Natural killer cell (primary cell): ENCODE results near the gene YJEFN3. TPM values are rescaled to one million over a fixed set of nuclear protein-coding genes. Genes with fewer than 3 reads are reported as not detected.
A peak's percentile ranks its signal among the peaks of the same experiment; 100 is the strongest.

ENCODE experiments used
- ATAC-seq, 3 donors: fragments of 150-1000 bp in 2 of 3; fragments of 200-7000 bp in 1 of 3; cut with Tn5 transposase; 1 replicate in 1 of 3; 2 replicates in 2 of 3; pipeline ENCODE4 v1.10.0; 2021; ENCODE audit warnings: mild to moderate bottlenecking in 2 of 3, moderate library complexity in 2 of 3
- DNase-seq, 2 donors: peaks; one replicate each; pipeline versions ENCODE4 v3.0.0 to v3.0.0-alpha.2; 2013 to 2021; ENCODE audit warnings: mixed read lengths in 1 of 2
- H3K27ac ChIP-seq: one replicate; pipeline ENCODE4 v1.5.1; 2013; ENCODE audit warnings: mild to moderate bottlenecking, low read length
- H3K27me3 ChIP-seq: one replicate; pipeline ENCODE4 v1.6.1; 2013; ENCODE audit warnings: low read length; ENCODE audit not compliant: control insufficient read depth, insufficient read depth
- H3K36me3 ChIP-seq: one replicate; pipeline ENCODE4 v1.6.1; 2013; ENCODE audit warnings: low read length; ENCODE audit not compliant: control insufficient read depth, insufficient read depth
- H3K4me1 ChIP-seq: one replicate; pipeline ENCODE4 v1.6.1; 2013; ENCODE audit warnings: low read length; ENCODE audit not compliant: control insufficient read depth, insufficient read depth
- H3K4me3 ChIP-seq: one replicate; pipeline ENCODE4 v1.5.1; 2013; ENCODE audit warnings: low read length
- H3K9me3 ChIP-seq: one replicate; pipeline ENCODE4 v1.6.1; 2013; ENCODE audit warnings: low read length; ENCODE audit not compliant: control insufficient read depth, insufficient read depth
- H3K27ac Mint-ChIP-seq, 2 donors: one replicate each; pipeline ENCODE4 v1.8.0; 2022; ENCODE audit warnings: mild to moderate bottlenecking in 2 of 2, mixed read lengths in 2 of 2, moderate library complexity in 1 of 2
- H3K27me3 Mint-ChIP-seq, 2 donors: one replicate each; pipeline ENCODE4 v1.8.0; 2022; ENCODE audit warnings: low read depth in 2 of 2, mixed read lengths in 2 of 2
- H3K36me3 Mint-ChIP-seq: one replicate; pipeline ENCODE4 v1.8.0; 2022; ENCODE audit warnings: mixed read lengths
- H3K4me1 Mint-ChIP-seq, 2 donors: one replicate each; pipeline ENCODE4 v1.8.0; 2022; ENCODE audit warnings: mixed read lengths in 2 of 2
- H3K4me3 Mint-ChIP-seq: one replicate; pipeline ENCODE4 v1.8.0; 2022; ENCODE audit warnings: mild to moderate bottlenecking, moderate library complexity, mixed read lengths
- H3K9me3 Mint-ChIP-seq, 2 donors: one replicate each; pipeline ENCODE4 v1.8.0; 2022; ENCODE audit warnings: mixed read lengths in 2 of 2
- WGBS: methylation state at CpG from one replicate; pipeline ENCODE4 v1.1.7; 2013; ENCODE audit warnings: missing lambda C conversion rate; ENCODE audit not compliant: insufficient coverage; 5-methylcytosine and 5-hydroxymethylcytosine counted together
- intact Hi-C: fragments of 100-400 bp; cut with micrococcal nuclease; formaldehyde crosslinking; loops from one replicate; pipeline ENCODE4 v1.14.2; 2022
- total RNA-seq, 4 donors: library from RNA; stranded (reverse); fragments of 120-200 nt in 1 of 4; gene quantifications; one replicate each; pipeline versions ENCODE4 v1.2.3 to v1.2.4, GENCODE V29; 2013 to 2022
- TF ChIP-seq, protein P1 (sequence below): fragments of 200-600 bp; IDR thresholded peaks from one replicate; pipeline ENCODE4 v1.8.0; 2022; ENCODE audit warnings: antibody characterized with exemption

Gene YJEFN3
- total RNA-seq, 3 donors from 2014 or later (not counting 1 experiment from before 2014, with no cell fraction given) = 4.0 to 6.0 (median 4.3) TPM

DNA sequence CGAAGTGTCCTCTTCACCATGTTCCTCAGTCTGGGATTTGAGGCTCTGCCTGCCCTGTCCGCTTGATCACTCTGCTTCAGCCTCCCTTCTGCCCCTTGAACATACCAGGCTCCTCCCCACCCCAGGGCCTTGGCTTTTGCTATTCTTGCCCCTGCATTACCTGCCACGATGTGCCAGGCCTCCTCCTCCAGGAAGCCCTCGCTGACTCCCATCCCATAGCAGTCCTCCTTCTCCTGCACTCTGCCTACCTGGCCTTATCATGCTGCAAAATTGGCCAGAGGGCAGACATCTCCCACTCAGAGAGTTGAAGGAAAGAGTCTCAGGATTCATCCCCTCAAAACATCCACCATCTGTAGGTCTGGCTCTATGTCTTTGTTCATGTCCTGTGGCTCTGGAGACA, 2.2 kb downstream of the YJEFN3 start:
- Mint-ChIP-seq H3K4me1 (peaks cover 6 to 22% of the 10 kb centered on the region in 2 donors), H3K27me3 (no peaks in the 10 kb centered on the region), H3K4me3 (peak overlapping the region; percentile 10), H3K27ac (peak overlapping the region in 1 of 2 donors; percentile 53), H3K36me3 (no peaks in the 10 kb centered on the region), H3K9me3 (no peaks in the 10 kb centered on the region)
- WGBS = 90% methylated on average over 4 of the region's 4 CpGs
- intact Hi-C loops = no loop called here
- TF ChIP-seq, protein P1, sequence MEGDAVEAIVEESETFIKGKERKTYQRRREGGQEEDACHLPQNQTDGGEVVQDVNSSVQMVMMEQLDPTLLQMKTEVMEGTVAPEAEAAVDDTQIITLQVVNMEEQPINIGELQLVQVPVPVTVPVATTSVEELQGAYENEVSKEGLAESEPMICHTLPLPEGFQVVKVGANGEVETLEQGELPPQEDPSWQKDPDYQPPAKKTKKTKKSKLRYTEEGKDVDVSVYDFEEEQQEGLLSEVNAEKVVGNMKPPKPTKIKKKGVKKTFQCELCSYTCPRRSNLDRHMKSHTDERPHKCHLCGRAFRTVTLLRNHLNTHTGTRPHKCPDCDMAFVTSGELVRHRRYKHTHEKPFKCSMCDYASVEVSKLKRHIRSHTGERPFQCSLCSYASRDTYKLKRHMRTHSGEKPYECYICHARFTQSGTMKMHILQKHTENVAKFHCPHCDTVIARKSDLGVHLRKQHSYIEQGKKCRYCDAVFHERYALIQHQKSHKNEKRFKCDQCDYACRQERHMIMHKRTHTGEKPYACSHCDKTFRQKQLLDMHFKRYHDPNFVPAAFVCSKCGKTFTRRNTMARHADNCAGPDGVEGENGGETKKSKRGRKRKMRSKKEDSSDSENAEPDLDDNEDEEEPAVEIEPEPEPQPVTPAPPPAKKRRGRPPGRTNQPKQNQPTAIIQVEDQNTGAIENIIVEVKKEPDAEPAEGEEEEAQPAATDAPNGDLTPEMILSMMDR = no peak
- no peak for DNase-seq
- peaks cover 11% of the 10 kb centered on the region for H3K4me1 ChIP-seq
- H3K9me3 ChIP-seq = no peaks in the 10 kb centered on the region
- no peaks in the 10 kb centered on the region for H3K27me3 ChIP-seq
- peaks cover 13% of the 10 kb centered on the region for H3K36me3 ChIP-seq
- ATAC-seq = no peak
- H3K4me3 ChIP-seq = no peak overlapping the region
- no peak overlapping the region for H3K27ac ChIP-seq

DNA sequence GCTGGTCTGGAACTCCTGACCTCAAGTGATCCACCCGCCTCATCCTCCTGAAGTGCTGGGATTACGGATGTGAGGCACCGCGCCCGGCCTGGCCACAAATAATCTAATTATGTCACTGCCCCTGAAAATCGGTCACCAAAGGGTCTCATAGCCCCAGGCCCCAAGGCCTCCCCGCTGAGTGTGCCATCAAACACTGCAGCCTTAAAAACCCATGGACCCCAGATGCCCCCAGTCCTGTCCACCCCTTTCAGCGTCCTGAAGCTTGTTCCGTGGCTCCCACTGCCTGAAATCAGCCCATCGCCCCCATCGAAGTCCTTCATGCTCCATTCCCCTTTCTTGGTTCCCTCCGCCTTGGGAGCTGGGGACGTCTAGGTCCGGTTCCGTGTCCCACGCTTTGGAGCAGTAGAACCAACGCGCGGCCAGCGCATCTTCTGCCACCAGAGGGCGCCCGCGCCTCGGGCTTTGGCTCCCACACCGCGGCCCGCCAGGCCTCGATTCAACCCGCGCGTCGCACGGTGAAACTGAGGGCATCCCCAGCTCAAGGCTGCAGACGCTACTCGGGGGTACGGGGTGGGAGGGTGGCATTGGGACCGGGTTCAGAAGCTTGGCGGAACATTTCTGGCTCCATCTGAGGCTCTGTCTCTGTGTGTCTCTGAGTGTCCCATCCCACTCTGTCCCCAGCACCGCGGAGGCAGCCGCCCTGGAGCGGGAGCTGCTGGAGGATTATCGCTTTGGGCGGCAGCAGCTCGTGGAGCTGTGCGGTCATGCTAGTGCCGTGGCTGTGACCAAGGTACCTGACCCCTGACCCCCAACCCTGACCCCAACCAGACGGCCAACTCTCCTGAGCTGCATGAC, 3.5 kb downstream of the YJEFN3 start:
- TF ChIP-seq, protein P1 = peak; percentile 95
- Mint-ChIP-seq H3K27ac (peak overlapping the region; percentile 58 to 83), H3K4me3 (peak overlapping the region; percentile 25), H3K36me3 (no peaks in the 10 kb centered on the region), H3K4me1 (peaks cover 6 to 20% of the 10 kb centered on the region in 2 donors), H3K9me3 (no peaks in the 10 kb centered on the region), H3K27me3 (peaks cover 0 to 2% of the 10 kb centered on the region in 2 donors)
- Histone ChIP-seq H3K27ac (no peak overlapping the region), H3K9me3 (no peaks in the 10 kb centered on the region), H3K4me3 (no peak overlapping the region), H3K27me3 (no peaks in the 10 kb centered on the region), H3K36me3 (peaks cover 12% of the 10 kb centered on the region), H3K4me1 (peaks cover 11% of the 10 kb centered on the region)
- DNase-seq = peak; percentile 88 to 92
- WGBS = 33% methylated on average over 48 of the region's 48 CpGs
- peak; percentile 83 to 93 (median 86) for ATAC-seq
- intact Hi-C loops = loop anchor here (1.0 kb wide), 2 partner anchors 112 to 427 kb away; no protein-coding TSS in a partner anchor

DNA sequence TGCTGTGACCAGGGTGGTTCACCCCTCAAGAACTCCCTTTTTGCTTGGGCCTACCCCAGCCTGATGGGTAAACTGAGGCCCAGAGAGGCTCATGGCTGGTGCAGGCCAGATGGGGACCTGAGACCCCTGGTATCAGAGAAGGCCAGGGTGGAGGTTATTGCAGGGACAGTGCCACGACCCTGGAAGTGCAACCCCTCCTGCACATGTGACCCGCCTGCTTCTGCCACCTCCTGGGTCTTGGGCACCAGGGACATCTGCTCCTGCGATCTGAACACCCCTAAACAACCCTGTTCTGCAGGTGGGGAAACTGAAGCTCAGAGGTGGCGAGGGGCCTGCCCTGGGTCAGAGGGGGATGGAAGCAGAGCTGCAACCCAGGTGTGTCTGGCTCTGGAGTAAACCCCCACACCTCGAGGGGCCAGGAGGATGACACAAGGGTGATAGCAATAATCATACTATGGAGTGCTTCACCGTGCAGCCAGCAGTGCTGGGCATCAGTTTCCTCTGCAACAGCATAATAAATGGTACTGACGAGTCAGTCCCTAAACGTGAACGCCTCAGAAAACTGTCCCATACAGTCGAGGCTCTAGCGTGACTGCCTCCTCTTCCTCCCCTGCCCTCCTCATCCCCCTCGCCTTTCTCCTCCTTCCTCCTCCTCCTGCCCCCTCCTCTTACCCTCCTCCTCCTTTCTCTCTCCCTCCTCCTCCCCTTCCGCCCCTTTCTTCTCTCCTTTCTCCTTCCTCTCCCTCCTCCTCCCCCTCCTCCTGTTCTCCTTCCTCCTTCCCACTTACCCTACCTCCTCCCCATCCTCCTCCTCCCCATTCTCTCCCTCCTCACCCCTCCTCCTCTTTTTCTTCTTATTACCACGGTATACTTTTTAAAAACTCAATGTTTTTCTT, 4.3 kb downstream of the YJEFN3 start:
- ATAC-seq = peak in 1 of 3 donors; percentile 4

More for the DNA sequence above, 4.3 kb downstream of the YJEFN3 start:
- peaks cover 4% of the 10 kb centered on the region for H3K36me3 ChIP-seq
- intact Hi-C loops = loop anchor here (1.0 kb wide), 2 partner anchors 111 to 426 kb away; no protein-coding TSS in a partner anchor
- no peaks in the 10 kb centered on the region for H3K9me3 ChIP-seq
- peak in 1 of 2 donors; percentile 29 for DNase-seq
- H3K27me3 ChIP-seq = no peaks in the 10 kb centered on the region
- no peaks in the 10 kb centered on the region for H3K36me3 Mint-ChIP-seq
- peaks cover 0 to 5% of the 10 kb centered on the region in 2 donors for H3K27me3 Mint-ChIP-seq
- TF ChIP-seq, protein P1 = no peak
- H3K27ac ChIP-seq = no peak overlapping the region
- peaks cover 19% of the 10 kb centered on the region for H3K4me1 ChIP-seq
- H3K9me3 Mint-ChIP-seq = no peaks in the 10 kb centered on the region
- H3K27ac Mint-ChIP-seq = no peak overlapping the region
- H3K4me1 Mint-ChIP-seq = peaks cover 10 to 22% of the 10 kb centered on the region in 2 donors
- no peak overlapping the region for H3K4me3 Mint-ChIP-seq
- H3K4me3 ChIP-seq = no peak overlapping the region
- WGBS = 77% methylated on average over 13 of the region's 14 CpGs
